Mesothelial cell of epicardium (in vitro differentiated cells): ENCODE results near the gene ARHGAP22. TPM values are rescaled to one million over a fixed set of nuclear protein-coding genes. Genes with fewer than 3 reads are reported as not detected.

ENCODE experiments used
- DNase-seq, 2 experiments: peaks; one replicate each; pipeline ENCODE4 v3.0.0; 2021; ENCODE audit warnings: low spot score in 2 of 2; ENCODE audit not compliant: unreplicated experiment in 2 of 2
- H3K27ac Mint-ChIP-seq: 2 replicates; pipeline ENCODE4 v1.8.0; 2021; ENCODE audit warnings: mixed read lengths
- H3K27me3 Mint-ChIP-seq: 2 replicates; pipeline ENCODE4 v1.8.0; 2021; ENCODE audit warnings: low read depth, mixed read lengths
- H3K36me3 Mint-ChIP-seq: 2 replicates; pipeline ENCODE4 v1.8.0; 2021; ENCODE audit warnings: mixed read lengths
- H3K4me1 Mint-ChIP-seq: 2 replicates; pipeline ENCODE4 v1.8.0; 2021; ENCODE audit warnings: mixed read lengths
- H3K4me3 Mint-ChIP-seq: 2 replicates; pipeline ENCODE4 v1.8.0; 2021; ENCODE audit warnings: mild to moderate bottlenecking, moderate library complexity, mixed read lengths
- H3K9me3 Mint-ChIP-seq: 2 replicates; pipeline ENCODE4 v1.8.0; 2021; ENCODE audit warnings: mixed read lengths
- total RNA-seq: library from RNA; stranded (reverse); gene quantifications from 3 replicates; pipeline ENCODE4 v1.2.1, GENCODE V29; 2021
- TF ChIP-seq, protein P1 (sequence below): fragments of 200-600 bp; sonication (generic); IDR thresholded peaks from one replicate; pipeline ENCODE4 v1.5.0; 2021; ENCODE audit warnings: antibody characterized with exemption; ENCODE audit not compliant: unreplicated experiment

Gene ARHGAP22
- total RNA-seq, 1 donor from 2014 or later, result 2.9 TPM

DNA sequence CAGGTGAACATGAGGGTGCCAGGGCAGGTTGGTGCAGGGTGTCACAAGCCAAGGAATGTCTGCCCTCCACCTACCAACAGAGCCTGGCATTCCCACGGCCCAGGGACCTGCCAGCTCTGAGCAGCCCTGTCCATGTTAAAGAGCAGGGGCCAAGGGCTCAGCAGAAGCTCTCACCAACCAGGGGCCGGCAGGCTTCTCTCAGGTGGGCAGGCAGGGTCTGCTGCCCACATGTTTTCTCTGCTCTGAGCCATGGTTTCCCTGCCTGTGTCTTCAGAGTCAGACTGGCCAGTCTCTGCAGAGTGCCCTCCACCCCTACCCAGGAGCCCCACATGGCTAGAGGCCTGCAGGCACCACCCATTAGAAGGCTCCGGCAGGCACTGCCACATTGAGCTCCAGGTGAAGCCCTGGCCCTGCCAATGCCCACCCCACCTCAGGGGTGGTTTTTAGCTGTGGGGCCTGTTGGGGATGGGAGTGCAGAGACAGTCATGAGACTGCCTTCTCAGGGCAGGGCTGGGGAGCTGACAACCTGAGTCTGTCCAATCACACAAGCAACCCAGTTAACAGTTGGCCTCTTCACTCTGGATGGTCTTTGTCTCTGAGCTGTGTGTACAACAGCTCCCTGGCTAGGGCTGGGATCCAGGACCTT lies 135.9 kb downstream of the ARHGAP22 start:
- Mint-ChIP-seq H3K27ac (peak overlapping the region; percentile 48), H3K27me3 (no peaks in the 10 kb centered on the region), H3K36me3 (no peaks in the 10 kb centered on the region)

DNA sequence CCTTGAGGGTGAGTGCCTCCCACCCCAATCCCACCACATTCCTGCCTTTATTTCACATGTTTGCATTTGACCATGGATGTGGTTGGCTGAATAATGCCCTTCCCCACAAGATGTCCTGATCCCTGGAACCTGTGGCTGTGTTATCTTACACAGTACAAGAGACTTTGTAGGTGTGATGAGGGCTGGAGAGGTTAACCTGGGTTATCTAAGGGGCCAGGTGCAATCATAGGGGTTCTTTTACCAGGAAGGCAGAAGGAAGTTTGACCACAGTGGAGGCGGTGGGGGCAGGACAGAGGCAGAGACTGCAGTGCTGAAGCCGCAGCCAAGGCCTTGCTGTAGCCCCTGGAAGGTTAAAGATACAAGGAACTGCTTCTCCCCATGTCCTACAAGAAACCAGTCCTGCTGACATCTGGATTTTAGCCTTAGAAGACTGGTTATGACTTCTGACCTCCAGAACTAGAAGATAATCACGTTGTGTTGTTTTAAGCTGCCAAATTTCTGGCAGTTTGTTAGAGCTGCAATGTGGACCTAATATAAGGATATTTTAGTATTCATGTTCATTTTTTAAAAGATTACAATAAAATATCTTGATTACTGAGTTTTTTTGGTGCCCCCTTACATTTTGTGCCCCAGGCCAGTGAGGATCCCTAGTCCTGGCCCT lies 136.6 kb downstream of the ARHGAP22 start:
- H3K36me3 Mint-ChIP-seq, result no peaks in the 10 kb centered on the region
- H3K4me1 Mint-ChIP-seq, result peaks cover 49% of the 10 kb centered on the region
- no peaks in the 10 kb centered on the region for H3K27me3 Mint-ChIP-seq
- TF ChIP-seq, protein P1, sequence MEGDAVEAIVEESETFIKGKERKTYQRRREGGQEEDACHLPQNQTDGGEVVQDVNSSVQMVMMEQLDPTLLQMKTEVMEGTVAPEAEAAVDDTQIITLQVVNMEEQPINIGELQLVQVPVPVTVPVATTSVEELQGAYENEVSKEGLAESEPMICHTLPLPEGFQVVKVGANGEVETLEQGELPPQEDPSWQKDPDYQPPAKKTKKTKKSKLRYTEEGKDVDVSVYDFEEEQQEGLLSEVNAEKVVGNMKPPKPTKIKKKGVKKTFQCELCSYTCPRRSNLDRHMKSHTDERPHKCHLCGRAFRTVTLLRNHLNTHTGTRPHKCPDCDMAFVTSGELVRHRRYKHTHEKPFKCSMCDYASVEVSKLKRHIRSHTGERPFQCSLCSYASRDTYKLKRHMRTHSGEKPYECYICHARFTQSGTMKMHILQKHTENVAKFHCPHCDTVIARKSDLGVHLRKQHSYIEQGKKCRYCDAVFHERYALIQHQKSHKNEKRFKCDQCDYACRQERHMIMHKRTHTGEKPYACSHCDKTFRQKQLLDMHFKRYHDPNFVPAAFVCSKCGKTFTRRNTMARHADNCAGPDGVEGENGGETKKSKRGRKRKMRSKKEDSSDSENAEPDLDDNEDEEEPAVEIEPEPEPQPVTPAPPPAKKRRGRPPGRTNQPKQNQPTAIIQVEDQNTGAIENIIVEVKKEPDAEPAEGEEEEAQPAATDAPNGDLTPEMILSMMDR, result no peak
- H3K27ac Mint-ChIP-seq, result peak overlapping the region; percentile 43
- no peak overlapping the region for H3K4me3 Mint-ChIP-seq
- peaks cover 8% of the 10 kb centered on the region for H3K9me3 Mint-ChIP-seq
- DNase-seq, result peak in 1 of 2 experiments; percentile 31

More for the DNA sequence above, 135.9 kb downstream of the ARHGAP22 start:
- TF ChIP-seq, protein P1, result no peak
- Mint-ChIP-seq H3K4me1 (peaks cover 42% of the 10 kb centered on the region), H3K4me3 (no peak overlapping the region), H3K9me3 (peaks cover 9% of the 10 kb centered on the region)
- peak; percentile 6 to 28 for DNase-seq

DNA sequence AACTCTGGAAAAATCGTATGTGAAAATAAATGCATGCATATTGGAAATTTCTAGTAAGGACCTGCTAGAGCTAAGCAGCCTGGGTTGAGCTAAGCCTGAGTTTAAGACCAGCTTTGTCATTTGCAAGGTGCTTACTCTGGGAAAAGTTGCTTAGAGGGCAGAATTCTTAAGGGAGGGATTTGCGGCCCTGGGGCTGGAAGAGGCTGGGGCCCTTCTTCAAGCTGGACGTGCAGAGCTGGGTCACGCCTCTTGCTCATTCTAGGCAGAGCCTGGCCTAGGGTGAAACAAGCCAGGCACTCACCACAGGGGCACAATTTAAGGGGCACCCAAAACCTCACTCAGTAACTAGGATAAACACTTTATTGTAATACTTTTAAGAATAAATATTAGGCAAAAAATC lies 137.2 kb downstream of the ARHGAP22 start:
- Mint-ChIP-seq H3K4me3 (no peak overlapping the region), H3K27ac (no peak overlapping the region), H3K36me3 (no peaks in the 10 kb centered on the region), H3K27me3 (no peaks in the 10 kb centered on the region), H3K4me1 (peaks cover 49% of the 10 kb centered on the region), H3K9me3 (peaks cover 2% of the 10 kb centered on the region)
- DNase-seq, result peak in 1 of 2 experiments; percentile 16
- TF ChIP-seq, protein P1, result no peak

DNA sequence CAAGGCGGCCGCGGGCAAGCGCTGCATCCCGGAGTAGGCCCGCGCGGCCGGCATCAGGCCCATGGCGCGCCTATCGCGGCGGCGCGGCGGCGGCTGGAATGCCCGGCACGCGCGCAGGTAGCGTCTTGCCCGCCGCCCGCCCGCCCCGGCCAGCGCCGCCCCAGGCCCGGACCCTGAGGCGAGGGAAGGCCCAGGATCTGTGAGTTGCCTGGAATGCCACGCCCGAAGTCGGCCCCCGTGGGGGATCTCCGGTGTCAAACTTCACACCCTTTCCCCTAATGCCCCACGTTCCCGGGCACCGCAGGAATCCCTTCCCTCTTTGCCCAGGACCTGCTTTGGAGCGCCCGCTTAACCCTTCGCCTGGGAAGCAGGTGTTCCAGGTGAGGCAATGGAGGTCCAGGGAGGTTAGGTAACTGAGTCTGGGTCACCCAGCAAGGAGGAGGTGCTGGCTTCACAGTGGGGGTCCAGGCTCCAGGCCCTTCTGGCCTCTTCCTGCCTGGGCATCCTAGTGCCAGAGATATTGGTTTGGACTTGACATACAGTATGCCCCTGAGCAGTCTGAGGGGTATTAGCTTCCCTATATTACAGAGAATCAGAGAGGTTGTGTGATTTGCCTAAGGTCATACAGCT lies 138.1 kb downstream of the ARHGAP22 start:
- Mint-ChIP-seq H3K4me1 (peaks cover 49% of the 10 kb centered on the region), H3K36me3 (no peaks in the 10 kb centered on the region), H3K27me3 (no peaks in the 10 kb centered on the region), H3K4me3 (no peak overlapping the region), H3K27ac (no peak overlapping the region), H3K9me3 (no peaks in the 10 kb centered on the region)
- peak; percentile 11 to 34 for DNase-seq
- TF ChIP-seq, protein P1, result no peak

DNA sequence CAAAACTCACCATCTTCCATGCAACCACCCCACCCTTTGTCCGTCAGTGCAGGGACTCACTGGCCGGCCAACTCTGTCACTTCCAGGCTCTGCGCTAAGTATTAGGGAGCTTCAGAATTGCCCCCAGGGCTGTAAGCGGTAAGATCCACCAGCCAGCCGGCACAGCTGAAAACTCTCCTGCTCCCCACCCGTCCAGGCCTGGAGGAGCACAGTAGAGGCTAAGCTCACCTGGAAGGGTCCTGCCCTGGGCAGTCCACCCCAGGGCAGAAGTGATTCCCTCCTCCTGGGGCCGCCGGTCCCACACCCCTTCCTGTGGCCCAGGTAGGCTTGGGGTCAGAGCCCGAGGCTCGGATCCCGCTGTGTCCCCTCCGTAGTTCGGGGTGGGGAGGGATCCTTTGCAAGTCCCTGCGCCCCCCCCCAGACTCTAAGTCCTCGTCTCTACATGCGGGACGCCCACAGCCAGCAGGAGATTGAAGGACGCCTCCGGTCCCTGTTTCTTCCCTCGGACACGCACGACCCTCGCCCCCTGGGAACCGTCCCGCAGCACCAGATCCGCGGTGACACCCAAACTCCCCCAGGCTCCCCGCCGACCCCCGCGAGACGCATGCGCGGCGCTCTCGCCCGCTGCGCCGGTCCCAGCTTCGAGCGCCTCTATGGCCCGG lies 138.9 kb downstream of the ARHGAP22 start:
- H3K4me3 Mint-ChIP-seq, result no peak overlapping the region
- H3K27me3 Mint-ChIP-seq, result no peaks in the 10 kb centered on the region
- no peaks in the 10 kb centered on the region for H3K36me3 Mint-ChIP-seq
- peak in 1 of 2 experiments; percentile 37 for DNase-seq
- TF ChIP-seq, protein P1, result no peak
- H3K4me1 Mint-ChIP-seq, result peaks cover 44% of the 10 kb centered on the region
- peaks cover 4% of the 10 kb centered on the region for H3K9me3 Mint-ChIP-seq
- H3K27ac Mint-ChIP-seq, result peak overlapping the region; percentile 30
